ENCODE measurements around the gene SLC16A10. TPM values are rescaled to one million over a fixed set of nuclear protein-coding genes. Genes with fewer than 3 reads are reported as not detected.

The SLC16A10 gene
- total and polyA plus RNA-seq, 2 experiments from 2014 or later = not detected

- no peaks in the 10 kb centered on the region for H3K4me1 ChIP-seq (ENCODE audit: insufficient read depth)
- H3K9me3 ChIP-seq (ENCODE audit: low read depth) = no peaks in the 10 kb centered on the region
- no peaks in the 10 kb centered on the region for H3K9me2 ChIP-seq (ENCODE audit: insufficient read depth)
- no peak for TF ChIP-seq EZH2phosphoT487 (IDR thresholded peaks at IDR 0.05; ENCODE audit: insufficient read depth, low read depth)
- H3K27me3 ChIP-seq (replicated peaks; ENCODE audit: insufficient read depth) = no peaks in the 10 kb centered on the region
- H2AFZ ChIP-seq = no peak overlapping the region
- H3K4me2 ChIP-seq (ENCODE audit: unreplicated experiment) = no peak overlapping the region
- H4K20me1 ChIP-seq (ENCODE audit: insufficient read depth) = no peaks in the 10 kb centered on the region
- in situ Hi-C loops (cut with MboI) = loop anchor here (25.0 kb wide), 1 partner anchor 703 kb away; no protein-coding TSS in a partner anchor
- WGBS, 2 experiments (ENCODE audit: low coverage in 1 of 2, low lambda C conversion rate in 2 of 2, missing lambda C conversion rate in 2 of 2) = 43 to 48% methylated on average over 1 of the region's 1 CpG
- no peaks in the 10 kb centered on the region for H3F3A ChIP-seq (ENCODE audit: insufficient read depth)
- H3K4me3 ChIP-seq = no peak overlapping the region
- no peak overlapping the region for H3K9ac ChIP-seq
- DNase-seq = no peak
- H3K27ac ChIP-seq = no peak overlapping the region
- no peaks in the 10 kb centered on the region for H3K36me3 ChIP-seq (ENCODE audit: low read depth)
- H3K79me2 ChIP-seq (ENCODE audit: insufficient read depth) = no peaks in the 10 kb centered on the region
Measured at GRCh38 chr6:111215131-111215530, 127.8 kb downstream of the SLC16A10 start.

- Histone ChIP-seq H4K20me1 (ENCODE audit: insufficient read depth) (no peaks in the 10 kb centered on the region), H3K27me3 (replicated peaks; ENCODE audit: insufficient read depth) (no peaks in the 10 kb centered on the region), H3K9me3 (ENCODE audit: low read depth) (no peaks in the 10 kb centered on the region), H3K79me2 (ENCODE audit: insufficient read depth) (no peaks in the 10 kb centered on the region), H2AFZ (no peak overlapping the region), H3K4me1 (ENCODE audit: insufficient read depth) (no peaks in the 10 kb centered on the region), H3K9ac (no peak overlapping the region), H3K27ac (no peak overlapping the region), H3K4me2 (ENCODE audit: unreplicated experiment) (no peak overlapping the region), H3F3A (ENCODE audit: insufficient read depth) (no peaks in the 10 kb centered on the region), H3K4me3 (no peak overlapping the region), H3K36me3 (ENCODE audit: low read depth) (no peaks in the 10 kb centered on the region), H3K9me2 (ENCODE audit: insufficient read depth) (no peaks in the 10 kb centered on the region)
- DNase-seq = no peak
- no peak for TF ChIP-seq EZH2phosphoT487 (IDR thresholded peaks at IDR 0.05; ENCODE audit: insufficient read depth, low read depth)
- TF ChIP-seq EZH2 (IDR thresholded peaks at IDR 0.05; ENCODE audit: insufficient read depth, poor library complexity, severe bottlenecking) = no peak
- 85 to 91% methylated on average over 6 of the region's 6 CpGs for WGBS, 2 experiments (ENCODE audit: low coverage in 1 of 2, low lambda C conversion rate in 2 of 2, missing lambda C conversion rate in 2 of 2)
- in situ Hi-C loops (cut with MboI) = loop anchor here (25.0 kb wide), 1 partner anchor 707 kb away; no protein-coding TSS in a partner anchor
Measured at GRCh38 chr6:111219785-111220184, 132.5 kb downstream of the SLC16A10 start.

GRCh38 chr6:111220383-111221031, 133.2 kb downstream of the SLC16A10 start:
- no peak overlapping the region for H3K9ac ChIP-seq

GRCh38 chr6:111221804-111222203, 134.5 kb downstream of the SLC16A10 start:
- no peaks in the 10 kb centered on the region for H3K9me3 ChIP-seq (ENCODE audit: low read depth)
- no peak overlapping the region for H3K4me2 ChIP-seq (ENCODE audit: unreplicated experiment)
- no peak overlapping the region for H3K27ac ChIP-seq
- H3K9me2 ChIP-seq (ENCODE audit: insufficient read depth) = no peaks in the 10 kb centered on the region
- TF ChIP-seq EZH2phosphoT487 (IDR thresholded peaks at IDR 0.05; ENCODE audit: insufficient read depth, low read depth) (no peak), EZH2 (IDR thresholded peaks at IDR 0.05; ENCODE audit: insufficient read depth, poor library complexity, severe bottlenecking) (no peak)
- no peaks in the 10 kb centered on the region for H3K4me1 ChIP-seq (ENCODE audit: insufficient read depth)
- no peaks in the 10 kb centered on the region for H4K20me1 ChIP-seq (ENCODE audit: insufficient read depth)
- no peak for DNase-seq
- no peaks in the 10 kb centered on the region for H3K36me3 ChIP-seq (ENCODE audit: low read depth)
- no peaks in the 10 kb centered on the region for H3K27me3 ChIP-seq (replicated peaks; ENCODE audit: insufficient read depth)
- in situ Hi-C loops (cut with MboI) = loop anchor here (25.0 kb wide), 1 partner anchor 710 kb away; no protein-coding TSS in a partner anchor
- H3K9ac ChIP-seq = no peak overlapping the region
- H2AFZ ChIP-seq = no peak overlapping the region
- 71 to 76% methylated on average over 4 of the region's 4 CpGs for WGBS, 2 experiments (ENCODE audit: low coverage in 1 of 2, low lambda C conversion rate in 2 of 2, missing lambda C conversion rate in 2 of 2)
- no peaks in the 10 kb centered on the region for H3K79me2 ChIP-seq (ENCODE audit: insufficient read depth)
- H3F3A ChIP-seq (ENCODE audit: insufficient read depth) = no peaks in the 10 kb centered on the region
- no peak overlapping the region for H3K4me3 ChIP-seq

More at GRCh38 chr6:111220383-111221031, 133.2 kb downstream of the SLC16A10 start:
- no peak overlapping the region for H3K27ac ChIP-seq
- no peaks in the 10 kb centered on the region for H3K9me2 ChIP-seq (ENCODE audit: insufficient read depth)
- no peak for TF ChIP-seq EZH2phosphoT487 (IDR thresholded peaks at IDR 0.05; ENCODE audit: insufficient read depth, low read depth)
- no peak for TF ChIP-seq EZH2 (IDR thresholded peaks at IDR 0.05; ENCODE audit: insufficient read depth, poor library complexity, severe bottlenecking)
- H4K20me1 ChIP-seq (ENCODE audit: insufficient read depth) = no peaks in the 10 kb centered on the region
- no peaks in the 10 kb centered on the region for H3K36me3 ChIP-seq (ENCODE audit: low read depth)
- no peaks in the 10 kb centered on the region for H3K79me2 ChIP-seq (ENCODE audit: insufficient read depth)
- H2AFZ ChIP-seq = no peak overlapping the region
- in situ Hi-C loops (cut with MboI) = loop anchor here (25.0 kb wide), 1 partner anchor 708 kb away; no protein-coding TSS in a partner anchor
- no peaks in the 10 kb centered on the region for H3F3A ChIP-seq (ENCODE audit: insufficient read depth)
- DNase-seq = peak; percentile 9
- no peaks in the 10 kb centered on the region for H3K4me1 ChIP-seq (ENCODE audit: insufficient read depth)
- no peak overlapping the region for H3K4me3 ChIP-seq
- H3K4me2 ChIP-seq (ENCODE audit: unreplicated experiment) = no peak overlapping the region
- WGBS, 2 experiments (ENCODE audit: low coverage in 1 of 2, low lambda C conversion rate in 2 of 2, missing lambda C conversion rate in 2 of 2) = 92 to 100% methylated on average over 1 of the region's 1 CpG
- H3K27me3 ChIP-seq (replicated peaks; ENCODE audit: insufficient read depth) = no peaks in the 10 kb centered on the region
- H3K9me3 ChIP-seq (ENCODE audit: low read depth) = no peaks in the 10 kb centered on the region

All from GM23248 (cell line).